Activated CD4-positive, alpha-beta T cell treated with anti-CD3 and anti-CD28 coated beads for 24 hours (primary cell): ENCODE results near the gene PID1.

Source experiments
- DNase-seq, 2 donors: peaks; one replicate each; pipeline ENCODE4 v3.0.0-alpha.2; 2020; ENCODE audit warnings: low read depth in 2 of 2

Gene PID1

DNA sequence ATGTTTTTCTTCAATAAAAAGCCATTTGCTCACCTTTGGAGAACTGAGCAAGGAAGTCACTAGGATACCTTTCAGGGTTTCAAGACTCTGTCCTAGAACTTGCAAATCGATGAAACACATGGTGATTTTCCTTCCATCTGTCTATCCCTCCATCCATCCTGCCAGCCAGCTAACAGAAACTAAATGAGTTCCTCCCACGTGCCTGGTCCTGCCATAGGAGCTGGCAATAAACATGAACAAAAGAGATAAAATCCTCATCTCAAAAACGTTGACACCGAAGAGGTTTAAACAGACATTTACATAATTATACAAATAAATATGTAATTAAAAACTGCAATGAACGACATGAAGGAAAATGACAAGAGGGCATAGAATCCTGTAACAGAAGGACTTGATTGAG lies 249.0 kb downstream of the PID1 start:
- DNase-seq, result no peak

DNA sequence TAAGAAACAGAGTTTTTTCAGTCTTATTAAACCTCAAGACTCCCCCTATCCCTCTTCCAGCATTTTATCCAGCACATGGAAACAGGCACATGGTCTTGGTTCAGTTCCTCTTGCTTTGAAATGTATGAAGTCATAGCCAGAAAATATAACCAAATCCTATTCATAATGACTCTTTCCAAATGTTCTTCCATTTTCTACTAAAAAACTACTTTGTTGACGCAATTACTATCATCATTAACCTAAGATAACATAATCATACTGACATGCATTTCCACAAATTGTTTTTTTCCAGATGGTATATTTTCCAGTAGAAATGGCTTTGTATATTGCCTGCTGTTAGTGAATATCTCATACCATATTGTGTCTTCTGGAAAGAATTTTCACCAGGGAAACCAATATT lies 261.3 kb downstream of the PID1 start:
- DNase-seq, result no peak

GRCh38 chr2:229003256-229003655 lies 267.8 kb downstream of the PID1 start:
- DNase-seq, result no peak

DNA sequence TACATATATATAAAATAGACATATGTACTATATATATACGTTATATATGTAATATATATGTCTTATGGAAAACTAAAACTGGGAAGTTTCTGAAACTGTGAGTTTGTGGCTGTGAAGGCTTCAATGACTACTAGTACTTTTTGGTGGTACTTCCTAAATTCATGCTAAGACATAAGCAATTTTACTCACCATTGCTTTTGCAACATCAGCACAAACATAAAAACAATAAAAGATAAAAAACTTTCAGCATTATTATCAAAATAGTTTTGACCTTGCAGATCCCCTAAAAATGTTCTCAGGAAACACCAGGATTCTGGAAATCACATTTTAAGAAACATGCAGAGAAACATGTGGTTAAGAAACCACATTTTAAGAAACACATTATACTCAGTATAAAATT lies 269.9 kb downstream of the PID1 start:
- DNase-seq, result no peak

GRCh38 chr2:228999326-228999725 lies 271.8 kb downstream of the PID1 start:
- no peak for DNase-seq

- no peak for DNase-seq
Measured at GRCh38 chr2:228988786-228989185, 282.3 kb downstream of the PID1 start.

GRCh38 chr2:228987441-228988155 lies 283.5 kb downstream of the PID1 start:
- no peak for DNase-seq

DNA sequence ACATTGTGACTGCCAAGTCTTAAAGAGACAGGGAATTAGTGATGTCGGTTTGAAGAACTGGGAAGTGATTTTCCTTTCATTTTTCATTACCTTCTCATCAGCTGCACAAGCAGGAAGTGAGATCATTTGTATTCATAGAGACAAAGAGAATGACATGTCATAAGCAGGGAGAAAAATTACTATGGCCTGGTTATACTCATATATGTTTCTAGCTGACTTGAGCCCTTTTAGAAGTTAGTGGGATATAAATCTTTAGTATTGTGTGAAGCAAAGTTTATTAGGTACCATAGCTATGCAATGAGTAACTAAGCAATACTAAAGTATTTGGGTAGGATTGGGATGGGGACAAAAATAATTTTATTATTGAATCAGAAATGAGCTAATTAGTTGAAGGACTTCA lies 284.1 kb downstream of the PID1 start:
- DNase-seq, result no peak

DNA sequence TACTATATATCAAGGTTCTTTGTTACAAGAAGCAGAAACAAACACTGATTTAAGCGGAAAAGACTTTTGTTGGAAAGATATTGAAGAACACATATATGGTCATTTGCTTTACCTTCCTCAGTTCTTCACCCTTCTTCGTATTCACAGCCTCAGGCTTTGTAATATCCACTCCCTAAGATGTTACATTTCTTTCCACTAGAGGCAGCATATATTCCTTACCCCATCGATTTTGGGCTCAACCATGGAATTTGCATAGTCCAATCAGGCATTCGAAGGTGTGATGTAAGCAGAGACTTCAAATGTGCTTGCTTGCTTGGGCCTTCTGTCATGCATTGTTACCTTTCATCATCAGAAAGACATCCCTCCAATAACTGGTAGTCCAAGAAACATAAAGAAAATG lies 287.4 kb downstream of the PID1 start:
- no peak for DNase-seq

GRCh38 chr2:228974169-228974568 lies 296.9 kb downstream of the PID1 start:
- DNase-seq, result no peak
